Tibial nerve (tissue), 4 donors: Measurements from ENCODE around the gene CA5B.

Experiments used
- CTCF ChIP-seq, 5 experiments: fragments of 200-600 bp in 3 of 5; fragments of 450-650 bp in 2 of 5; sonication (generic) in 3 of 5; IDR thresholded peaks; one replicate each; pipeline ENCODE4 v1.5.1; 2016 to 2019; ENCODE audit warnings: antibody characterized with exemption in 5 of 5, mild to moderate bottlenecking in 3 of 5, moderate library complexity in 2 of 5
- EP300 ChIP-seq, 2 donors: sonication (generic); formaldehyde crosslinking; IDR thresholded peaks; one replicate each; pipeline ENCODE4 v1.6.1; 2017; ENCODE audit warnings: antibody characterized with exemption in 2 of 2, mild to moderate bottlenecking in 1 of 2
- POLR2A ChIP-seq, 2 donors: fragments of 450-650 bp; IDR thresholded peaks; one replicate each; pipeline ENCODE4 v1.6.1; 2017; ENCODE audit warnings: antibody characterized with exemption in 2 of 2, mild to moderate bottlenecking in 2 of 2, moderate library complexity in 2 of 2

GRCh38 chrX:15745179-15745578, 7.1 kb downstream of the CA5B start:
- no peak for TF ChIP-seq CTCF (IDR thresholded peaks at IDR 0.05)
- no peak for TF ChIP-seq POLR2A (IDR thresholded peaks at IDR 0.05)
- no peak for TF ChIP-seq EP300 (IDR thresholded peaks at IDR 0.05)
